Type B pancreatic cell (in vitro differentiated cells): ENCODE results near the gene MYO5A. TPM values are rescaled to one million over a fixed set of nuclear protein-coding genes. Genes with fewer than 3 reads are reported as not detected.
"Not testable (repeated sequence)": the region's sequence is repeated elsewhere in the genome, so short reads cannot be mapped to it uniquely, and the experiment has no call there.

Experiments used
- DNase-seq: peaks from one replicate; pipeline ENCODE4 v3.0.0; 2021; ENCODE audit warnings: mixed read lengths; ENCODE audit not compliant: unreplicated experiment; ENCODE audit errors: extremely low spot score
- H3K27ac Mint-ChIP-seq: 2 replicates; pipeline ENCODE4 v1.8.0; 2021; ENCODE audit warnings: mild to moderate bottlenecking, mixed read lengths
- H3K27me3 Mint-ChIP-seq: 2 replicates; pipeline ENCODE4 v1.8.0; 2021; ENCODE audit warnings: mixed read lengths
- H3K36me3 Mint-ChIP-seq: 2 replicates; pipeline ENCODE4 v1.8.0; 2021; ENCODE audit warnings: mixed read lengths
- H3K4me1 Mint-ChIP-seq: one replicate; pipeline ENCODE4 v1.8.0; 2021; ENCODE audit warnings: mixed read lengths; ENCODE audit not compliant: unreplicated experiment
- H3K4me3 Mint-ChIP-seq: 2 replicates; pipeline ENCODE4 v1.8.0; 2021; ENCODE audit warnings: mild to moderate bottlenecking, mixed read lengths
- H3K9me3 Mint-ChIP-seq: 2 replicates; pipeline ENCODE4 v1.8.0; 2021; ENCODE audit warnings: mixed read lengths
- CTCF ChIP-seq: fragments of 200-600 bp; sonication (generic); conservative IDR thresholded peaks from 2 replicates; pipeline ENCODE4 v1.5.0; 2021; ENCODE audit warnings: antibody characterized with exemption, mild to moderate bottlenecking
- total RNA-seq: library from RNA; stranded (reverse); gene quantifications from 2 replicates; pipeline ENCODE4 v1.2.1, GENCODE V29; 2021; ENCODE audit warnings: low replicate concordance

MYO5A gene
- total RNA-seq, 1 donor from 2014 or later: 20.9 TPM

GRCh38 chr15:52464040-52464439 lies 64.6 kb downstream of the MYO5A start:
- Mint-ChIP-seq H3K9me3 (no peaks in the 10 kb centered on the region), H3K27ac (no peak overlapping the region), H3K4me3 (no peak overlapping the region)

GRCh38 chr15:52463638-52464037 lies 65.0 kb downstream of the MYO5A start:
- Mint-ChIP-seq H3K27ac (no peak overlapping the region), H3K36me3 (peaks cover 4% of the 10 kb centered on the region)

More at GRCh38 chr15:52464040-52464439, 64.6 kb downstream of the MYO5A start:
- DNase-seq: no peak
- no peak for TF ChIP-seq CTCF
- Mint-ChIP-seq H3K4me1 (no peaks in the 10 kb centered on the region), H3K27me3 (no peaks in the 10 kb centered on the region), H3K36me3 (peaks cover 4% of the 10 kb centered on the region)

GRCh38 chr15:52462806-52463360 lies 65.8 kb downstream of the MYO5A start:
- Mint-ChIP-seq H3K27me3 (no peaks in the 10 kb centered on the region), H3K4me1 (no peaks in the 10 kb centered on the region), H3K27ac (no peak overlapping the region), H3K36me3 (peaks cover 6% of the 10 kb centered on the region), H3K9me3 (no peaks in the 10 kb centered on the region), H3K4me3 (no peak overlapping the region)
- DNase-seq: no peak
- no peak for TF ChIP-seq CTCF

More at GRCh38 chr15:52463638-52464037, 65.0 kb downstream of the MYO5A start:
- DNase-seq: no peak
- Mint-ChIP-seq H3K4me3 (no peak overlapping the region), H3K27me3 (no peaks in the 10 kb centered on the region), H3K4me1 (no peaks in the 10 kb centered on the region), H3K9me3 (no peaks in the 10 kb centered on the region)
- TF ChIP-seq CTCF: no peak

GRCh38 chr15:52459701-52460100 lies 69.0 kb downstream of the MYO5A start:
- not testable (repeated sequence) for H3K27ac Mint-ChIP-seq, H3K9me3 Mint-ChIP-seq, H3K4me1 Mint-ChIP-seq, H3K36me3 Mint-ChIP-seq, H3K27me3 Mint-ChIP-seq, DNase-seq, H3K4me3 Mint-ChIP-seq

- H3K27me3 Mint-ChIP-seq, H3K9me3 Mint-ChIP-seq, H3K27ac Mint-ChIP-seq, H3K4me3 Mint-ChIP-seq, H3K4me1 Mint-ChIP-seq, H3K36me3 Mint-ChIP-seq, DNase-seq: not testable (repeated sequence)
Measured at GRCh38 chr15:52459265-52459664, 69.4 kb downstream of the MYO5A start.

- Mint-ChIP-seq H3K36me3 (peaks cover 8% of the 10 kb centered on the region), H3K4me1 (peaks cover 4% of the 10 kb centered on the region), H3K4me3 (no peak overlapping the region), H3K27me3 (no peaks in the 10 kb centered on the region), H3K27ac (no peak overlapping the region), H3K9me3 (peaks cover 13% of the 10 kb centered on the region)
- no peak for DNase-seq
- no peak for TF ChIP-seq CTCF
Measured at GRCh38 chr15:52448011-52448890, 80.4 kb downstream of the MYO5A start.
